ENCODE data around the gene GPC5. TPM values are rescaled to one million over a fixed set of nuclear protein-coding genes. Genes with fewer than 3 reads are reported as not detected.

GPC5 gene
- total RNA-seq, 1 donor: not detected

- TF ChIP-seq CTCF (IDR thresholded peaks at IDR 0.05; ENCODE audit: insufficient read depth, low read depth, low read length): no peak
- no peak overlapping the region for H3K4me3 ChIP-seq (ENCODE audit: low read depth, low read length)
- no peak for DNase-seq (ENCODE audit: low read depth)
Measured at GRCh38 chr13:92602560-92602959, 1204.1 kb downstream of the GPC5 start.

- DNase-seq (ENCODE audit: low read depth): no peak
- TF ChIP-seq CTCF (IDR thresholded peaks at IDR 0.05; ENCODE audit: insufficient read depth, low read depth, low read length): no peak
- H3K4me3 ChIP-seq (ENCODE audit: low read depth, low read length): no peak overlapping the region
Measured at GRCh38 chr13:92609376-92609775, 1211.0 kb downstream of the GPC5 start.

- H3K4me3 ChIP-seq (ENCODE audit: low read depth, low read length): no peak overlapping the region
- TF ChIP-seq CTCF (IDR thresholded peaks at IDR 0.05; ENCODE audit: insufficient read depth, low read depth, low read length): no peak
- no peak for DNase-seq (ENCODE audit: low read depth)
Measured at GRCh38 chr13:92612892-92613291, 1214.5 kb downstream of the GPC5 start.

- no peak for DNase-seq (ENCODE audit: low read depth)
- H3K4me3 ChIP-seq (ENCODE audit: low read depth, low read length): no peak overlapping the region
- no peak for TF ChIP-seq CTCF (IDR thresholded peaks at IDR 0.05; ENCODE audit: insufficient read depth, low read depth, low read length)
Measured at GRCh38 chr13:92613921-92614320, 1215.5 kb downstream of the GPC5 start.

- no peak for TF ChIP-seq CTCF (IDR thresholded peaks at IDR 0.05; ENCODE audit: insufficient read depth, low read depth, low read length)
- H3K4me3 ChIP-seq (ENCODE audit: low read depth, low read length): no peak overlapping the region
- DNase-seq (ENCODE audit: low read depth): no peak
Measured at GRCh38 chr13:92621985-92622384, 1223.6 kb downstream of the GPC5 start.

GRCh38 chr13:92622905-92623304 is 1224.5 kb downstream of the GPC5 start:
- no peak overlapping the region for H3K4me3 ChIP-seq (ENCODE audit: low read depth, low read length)
- no peak for TF ChIP-seq CTCF (IDR thresholded peaks at IDR 0.05; ENCODE audit: insufficient read depth, low read depth, low read length)
- no peak for DNase-seq (ENCODE audit: low read depth)

- TF ChIP-seq CTCF (IDR thresholded peaks at IDR 0.05; ENCODE audit: insufficient read depth, low read depth, low read length): no peak
- no peak for DNase-seq (ENCODE audit: low read depth)
- H3K4me3 ChIP-seq (ENCODE audit: low read depth, low read length): no peak overlapping the region
Measured at GRCh38 chr13:92626274-92626673, 1227.9 kb downstream of the GPC5 start.
